GM21737 (cell line): ENCODE results near the gene SH3RF1.

Source experiments
- ATAC-seq: cut with Tn5 transposase; IDR thresholded peaks from one replicate; pipeline ENCODE4 v1.9.1; 2021; ENCODE audit warnings: mild to moderate bottlenecking, moderate library complexity; ENCODE audit not compliant: unreplicated experiment

SH3RF1 gene

DNA sequence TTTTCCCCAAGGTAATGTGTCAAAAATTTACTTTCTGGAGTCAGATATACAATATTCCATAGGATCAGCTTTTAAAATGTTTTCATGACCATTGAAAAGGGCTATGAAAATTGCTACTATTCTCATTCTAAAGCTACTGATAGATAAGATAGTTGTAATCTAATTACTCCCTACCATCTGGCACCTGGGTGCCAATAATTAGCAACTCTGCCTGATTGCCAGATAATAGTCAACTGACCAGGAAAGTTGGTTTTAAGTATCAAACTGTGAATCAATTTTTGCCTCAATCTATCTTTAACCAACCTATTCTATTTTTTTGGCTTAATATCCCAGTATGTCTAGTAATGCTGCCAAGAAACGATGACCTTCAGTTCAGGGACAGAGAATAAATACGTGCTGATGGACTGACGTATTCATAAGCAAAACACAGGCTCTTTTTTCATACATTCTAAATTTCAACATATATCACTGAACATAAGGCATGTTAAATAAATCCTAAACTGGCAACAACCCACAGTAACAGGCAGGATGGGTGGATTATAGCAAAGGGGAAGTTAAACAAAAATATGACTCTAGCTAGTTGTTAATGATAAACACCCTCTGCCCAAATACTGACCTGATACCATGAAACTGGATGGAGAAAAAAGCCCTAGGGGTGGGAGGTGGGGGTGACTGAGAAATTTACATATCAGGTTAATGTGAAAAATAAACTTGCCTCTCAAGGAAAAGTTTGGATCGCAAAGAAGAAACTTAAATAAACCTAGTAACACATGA is 18.2 kb downstream of the SH3RF1 start:
- no peak for ATAC-seq

DNA sequence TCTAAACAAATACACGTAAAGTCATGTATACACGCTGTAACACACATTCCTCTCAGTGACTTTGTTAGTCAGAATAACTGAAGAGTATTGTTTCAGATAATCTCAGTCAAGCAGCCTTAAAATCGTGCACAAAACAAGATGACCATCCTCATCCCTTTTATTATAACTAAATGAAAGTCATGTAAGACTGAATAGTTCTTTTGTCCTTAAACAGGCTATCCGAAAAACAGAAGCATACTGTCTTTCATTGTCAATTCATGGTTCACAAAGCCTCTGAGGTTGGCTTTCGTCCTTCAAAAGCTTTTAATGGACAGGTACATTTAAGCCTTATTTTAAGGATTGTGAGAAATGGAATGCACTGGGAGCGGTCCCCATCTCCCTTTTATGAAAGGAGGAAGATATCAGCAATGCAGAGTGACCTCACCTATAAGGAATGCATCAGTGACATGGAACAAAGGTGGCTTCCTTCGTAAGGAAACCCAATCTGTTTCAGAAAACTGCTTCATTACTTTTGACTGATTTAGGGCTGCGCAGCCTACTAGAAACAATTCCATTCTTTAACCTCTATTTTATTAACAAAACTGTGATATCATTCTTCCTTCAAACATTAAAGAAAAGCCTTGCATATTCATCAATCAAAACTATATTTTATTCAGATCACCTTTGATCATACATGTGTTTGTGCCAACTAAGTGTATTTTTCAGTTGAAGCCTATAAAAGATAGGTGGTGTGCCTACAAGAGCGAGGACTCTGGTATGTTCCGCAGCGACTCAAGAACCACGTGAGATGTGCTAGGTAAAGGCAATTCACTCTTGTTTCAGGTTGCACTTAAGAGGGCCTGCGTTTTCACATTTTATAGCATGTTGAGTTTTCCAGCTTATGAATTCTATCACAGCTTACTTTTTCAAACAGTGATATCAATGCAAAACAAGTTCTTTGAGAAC is 19.2 kb downstream of the SH3RF1 start:
- ATAC-seq = no peak

DNA sequence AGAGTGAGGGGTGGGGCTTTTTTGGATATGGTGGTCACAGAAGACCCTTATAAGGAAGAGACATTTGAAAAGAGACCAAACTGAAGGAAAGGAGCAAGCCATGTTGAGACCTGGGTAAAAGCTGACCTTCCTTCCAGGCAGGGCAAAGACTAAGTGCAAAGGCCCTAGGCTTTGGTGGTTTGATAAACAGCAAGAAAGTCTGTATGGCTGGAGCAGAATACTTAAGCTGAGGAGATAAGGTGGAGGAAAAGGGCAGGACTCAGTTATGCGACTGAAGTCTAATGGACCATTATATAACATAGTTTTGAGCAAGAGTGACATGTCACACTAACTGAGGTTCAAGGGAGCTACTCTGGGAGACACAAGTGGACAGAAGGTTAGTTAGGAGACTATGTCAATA is 20.0 kb downstream of the SH3RF1 start:
- ATAC-seq = no peak

DNA sequence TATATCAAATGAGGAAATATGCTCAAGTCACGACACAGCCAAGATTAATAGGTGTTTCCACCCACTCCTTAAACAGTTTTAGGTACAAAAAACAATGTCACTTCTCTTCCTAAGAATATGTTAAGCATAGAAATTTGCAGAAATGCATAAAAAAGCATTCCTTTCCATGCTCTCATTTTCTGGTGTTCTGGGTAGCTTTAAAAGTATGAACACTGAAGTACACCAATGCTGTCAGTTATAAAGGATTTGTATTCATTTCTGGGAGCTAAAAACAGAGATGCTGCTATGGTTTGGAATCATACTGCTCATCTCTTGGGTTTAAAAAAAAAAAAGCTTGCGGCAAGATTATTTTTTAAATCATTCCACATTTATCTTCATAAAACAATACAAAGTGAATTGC is 20.8 kb downstream of the SH3RF1 start:
- ATAC-seq = no peak

DNA sequence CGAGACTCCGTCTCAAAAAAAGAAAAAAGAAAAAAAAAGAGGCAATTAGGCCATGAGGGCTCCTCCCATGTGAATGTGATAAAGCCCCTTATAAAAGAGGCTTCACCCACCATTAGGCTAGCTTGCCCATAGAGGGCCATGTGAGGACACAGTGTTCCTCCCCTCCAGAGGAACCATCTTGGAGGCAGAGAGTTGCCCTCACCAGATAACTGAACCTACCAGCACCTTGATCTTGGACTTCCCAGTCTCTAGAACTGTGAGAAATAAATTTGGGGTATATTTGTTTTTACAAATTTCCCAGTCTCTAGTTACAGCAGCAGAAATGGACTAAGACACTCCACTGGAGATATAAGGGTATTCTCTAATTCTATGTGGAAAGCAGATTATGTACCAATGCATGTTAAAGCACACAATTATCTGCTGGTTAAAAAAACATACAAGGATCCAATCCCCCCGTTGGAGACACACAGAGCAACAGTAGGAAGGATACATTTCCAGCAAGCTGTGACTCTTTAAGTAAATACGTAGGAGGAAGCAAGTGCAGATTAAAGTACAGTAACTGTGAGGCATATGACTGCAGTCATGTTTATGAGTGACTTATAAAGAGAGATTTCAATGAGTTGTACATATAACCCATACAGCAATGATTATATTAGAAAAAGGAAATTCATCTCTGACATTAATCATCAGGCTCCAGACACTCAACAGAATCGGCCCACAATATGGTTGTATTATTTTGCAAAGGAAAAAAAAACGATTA is 21.4 kb downstream of the SH3RF1 start:
- peak; percentile 60 for ATAC-seq

DNA sequence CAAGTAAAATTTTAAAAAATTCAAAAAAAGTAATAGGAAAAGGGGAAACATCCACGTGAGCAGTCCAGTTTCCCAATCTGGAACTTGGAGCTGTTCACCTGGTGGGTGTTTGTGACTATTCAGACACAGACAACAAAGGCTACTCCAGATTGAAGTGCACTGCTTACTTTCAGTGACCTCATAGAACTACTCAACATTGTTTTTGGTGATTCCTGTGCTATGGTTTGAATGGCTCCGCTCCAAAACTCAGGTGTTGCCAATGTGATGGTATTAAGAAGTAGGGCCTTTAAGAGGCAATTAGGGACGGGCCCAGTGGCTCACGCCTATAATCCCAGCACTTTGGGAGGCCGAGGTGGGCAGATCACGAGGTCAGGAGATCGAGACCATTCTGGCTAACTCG is 22.1 kb downstream of the SH3RF1 start:
- no peak for ATAC-seq

DNA sequence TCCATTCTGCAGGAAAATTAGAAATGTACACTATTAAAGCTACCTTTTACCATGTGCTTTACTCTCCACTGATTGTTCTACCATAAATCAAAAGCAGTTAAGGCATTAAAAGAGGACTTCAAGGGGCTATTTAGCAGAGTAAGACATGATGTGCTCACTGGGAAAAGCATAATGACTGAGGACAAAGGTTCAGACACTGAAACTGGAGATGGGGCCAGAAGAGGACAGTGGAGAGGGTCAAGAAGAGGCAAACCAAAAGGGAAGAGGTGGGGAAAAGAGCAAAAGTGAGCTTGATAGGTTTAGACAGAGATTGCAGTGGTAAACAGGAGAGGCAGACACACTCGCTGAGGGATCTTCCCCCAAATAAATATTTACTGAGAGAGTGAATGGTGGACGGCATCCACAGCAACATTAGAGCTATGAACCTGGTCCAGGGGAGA is 23.8 kb downstream of the SH3RF1 start:
- ATAC-seq = no peak

DNA sequence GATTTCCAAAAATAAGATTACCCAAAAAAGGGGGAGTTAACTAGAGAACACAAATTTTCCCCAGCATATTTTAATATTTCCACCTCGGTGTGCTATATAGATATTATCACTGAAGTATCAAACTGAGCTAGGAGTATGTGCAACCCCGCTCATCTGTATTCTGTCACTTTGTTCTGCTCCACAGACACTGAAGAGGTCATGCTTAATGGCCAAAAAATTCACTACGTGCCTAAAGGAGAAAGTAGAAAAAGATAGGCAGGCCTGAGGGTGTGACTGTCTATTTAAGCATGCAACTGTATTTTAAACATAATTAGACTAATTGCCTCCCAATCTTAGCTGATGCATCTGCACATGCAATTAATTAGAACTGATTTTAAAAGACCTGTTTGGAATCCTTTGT is 24.5 kb downstream of the SH3RF1 start:
- ATAC-seq = no peak

DNA sequence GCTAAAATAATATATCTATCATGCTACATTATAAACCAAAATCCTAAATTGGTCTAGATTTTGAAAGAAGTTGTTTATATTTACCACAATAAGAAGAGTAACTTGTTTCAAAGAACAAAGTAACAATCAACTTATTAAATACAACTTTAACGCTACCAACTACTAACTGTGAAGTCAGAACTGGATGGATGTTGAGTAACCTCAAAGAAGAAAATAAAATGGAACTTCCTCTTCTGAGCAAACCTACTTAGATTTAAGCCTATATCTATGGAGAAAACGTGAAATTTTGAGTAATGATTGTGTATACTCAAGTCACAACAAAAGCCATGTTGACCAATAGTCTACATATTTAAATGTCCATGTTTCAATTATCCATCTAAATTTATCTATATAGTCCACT is 25.7 kb downstream of the SH3RF1 start:
- ATAC-seq = no peak

DNA sequence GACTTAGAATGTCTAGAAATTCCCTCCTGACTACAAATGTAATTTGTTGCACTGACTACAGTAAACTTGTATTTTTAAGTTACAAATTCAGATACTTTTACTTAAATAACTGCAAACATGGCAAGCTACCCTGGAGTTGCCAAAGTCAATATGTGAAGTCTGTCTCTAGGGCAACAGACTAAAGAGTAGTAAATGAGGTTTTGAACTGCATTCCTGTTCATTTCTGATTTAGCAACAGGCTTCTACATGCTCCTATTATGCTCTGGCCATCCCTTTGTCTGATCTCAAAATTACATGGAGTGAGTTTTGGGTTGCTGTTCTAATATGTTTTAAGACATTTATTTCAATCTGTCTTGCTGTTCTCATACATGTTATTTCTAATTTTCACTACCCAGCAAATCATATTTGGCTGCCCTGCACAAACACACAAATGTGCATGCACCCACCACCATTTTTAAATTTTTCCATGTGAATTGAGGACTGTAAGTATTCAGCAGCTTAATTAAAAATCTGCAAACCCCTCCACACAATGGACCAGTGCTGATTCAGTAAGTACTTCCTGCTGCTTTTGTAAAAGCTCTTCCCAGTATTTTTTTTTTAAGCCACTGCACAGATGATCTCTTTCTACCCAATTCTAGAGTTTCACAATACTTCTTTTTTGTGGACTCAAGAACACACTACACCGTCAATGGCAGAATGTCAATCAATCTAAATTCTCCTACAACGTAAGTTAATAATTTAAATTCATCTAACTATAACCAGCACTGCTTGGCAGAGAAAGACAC is 26.7 kb downstream of the SH3RF1 start:
- ATAC-seq = no peak

DNA sequence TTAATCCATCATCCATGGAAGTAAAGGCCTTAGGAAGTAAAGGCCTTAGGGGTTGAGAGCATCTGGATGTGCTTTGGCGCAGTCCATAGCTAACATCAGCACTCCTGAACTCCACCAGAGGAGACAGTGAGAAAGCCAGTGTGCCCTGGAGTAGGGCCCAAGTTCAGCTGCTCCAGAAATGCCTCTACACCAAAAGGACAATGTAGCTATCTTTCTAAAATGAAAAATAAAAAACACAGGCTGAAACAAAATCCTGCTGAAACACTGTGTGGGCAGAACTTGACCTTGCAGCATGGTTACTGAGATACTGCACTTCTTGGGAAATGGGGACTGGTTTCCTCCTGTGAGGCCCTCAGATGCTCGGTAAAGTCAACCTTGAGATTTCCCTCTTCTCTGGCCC is 29.3 kb downstream of the SH3RF1 start:
- ATAC-seq = no peak

DNA sequence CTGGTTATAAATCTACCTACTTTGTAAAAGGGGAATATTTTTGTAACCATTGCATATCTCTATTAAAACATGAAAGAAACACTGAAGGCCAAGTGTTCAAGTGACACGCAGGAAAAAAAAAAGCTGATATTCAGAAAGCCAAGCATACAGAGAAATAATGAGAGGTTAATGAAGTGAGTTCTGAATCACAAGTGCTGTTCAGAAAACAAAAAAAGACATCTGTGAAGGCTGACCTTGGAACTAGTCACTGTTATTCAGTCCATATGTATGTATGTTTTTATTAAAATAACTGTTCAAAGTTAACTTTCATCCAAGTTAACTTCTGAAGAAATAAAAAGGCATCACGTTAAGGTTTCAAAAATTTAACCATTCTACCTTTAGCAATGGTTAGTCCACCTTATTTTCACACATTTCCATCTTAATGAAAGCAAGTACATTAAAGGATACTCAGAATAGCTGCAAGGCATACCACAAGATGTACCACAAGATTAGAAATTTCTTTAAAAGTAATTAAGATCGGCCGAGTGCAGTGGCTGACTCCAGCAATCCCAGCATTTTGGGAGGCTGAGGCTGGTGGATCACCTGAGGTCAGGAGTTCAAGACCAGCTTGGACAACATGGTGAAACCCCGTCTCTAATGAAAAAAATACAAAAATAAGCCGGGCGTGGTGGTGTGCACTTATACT is 31.4 kb downstream of the SH3RF1 start:
- ATAC-seq = no peak

DNA sequence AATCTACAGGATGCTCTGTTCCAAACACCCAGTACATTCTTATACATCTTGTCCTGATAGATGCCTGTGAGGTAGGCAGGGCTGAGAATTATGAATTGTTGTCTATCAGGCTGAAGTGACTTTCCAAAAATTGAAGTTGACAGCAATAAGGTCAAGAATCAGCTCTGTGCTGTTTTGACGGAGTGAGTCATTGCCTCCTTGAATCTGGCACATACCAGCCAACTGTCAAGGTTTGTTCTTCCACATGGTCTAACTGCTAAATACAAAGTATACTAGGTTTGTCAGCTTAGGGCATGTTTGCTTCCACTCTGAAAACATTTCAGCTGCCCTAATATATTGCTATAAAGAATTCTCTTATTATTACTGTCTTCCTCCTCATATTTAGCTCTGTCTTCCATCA is 32.3 kb downstream of the SH3RF1 start:
- no peak for ATAC-seq

DNA sequence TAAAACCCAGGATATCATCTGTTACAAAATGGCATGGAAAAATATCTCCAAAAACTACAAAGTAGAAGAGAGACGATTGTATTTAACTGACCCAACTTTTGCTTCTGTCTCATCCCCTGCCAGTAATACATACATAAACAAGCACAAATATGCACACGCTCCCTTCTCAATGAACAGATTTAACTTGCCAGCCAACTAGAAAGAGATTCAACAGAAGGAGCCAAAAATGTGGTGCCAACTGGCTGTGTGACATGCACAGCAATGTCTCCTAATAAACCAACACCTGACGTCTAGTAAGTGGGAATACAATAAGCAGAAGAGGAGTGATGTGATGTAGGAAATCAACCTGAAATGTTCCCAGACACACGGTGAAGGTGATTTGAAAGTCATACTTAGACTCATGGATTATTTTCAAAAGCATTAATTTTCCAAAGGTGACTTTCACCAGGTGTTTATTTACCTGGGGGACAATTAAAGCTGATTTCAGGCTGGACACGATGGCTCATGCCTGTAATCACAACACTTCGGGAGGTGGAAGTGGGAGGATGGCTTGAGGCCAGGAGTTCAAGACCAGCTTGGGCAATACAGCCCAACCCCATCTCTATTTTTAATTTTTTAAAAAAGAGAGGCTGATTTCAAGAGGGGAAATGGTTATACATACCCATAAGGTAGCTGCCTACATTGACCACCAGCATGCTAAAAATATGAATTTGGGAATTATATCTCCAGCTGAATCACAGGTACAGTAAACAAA is 33.7 kb downstream of the SH3RF1 start:
- no peak for ATAC-seq

DNA sequence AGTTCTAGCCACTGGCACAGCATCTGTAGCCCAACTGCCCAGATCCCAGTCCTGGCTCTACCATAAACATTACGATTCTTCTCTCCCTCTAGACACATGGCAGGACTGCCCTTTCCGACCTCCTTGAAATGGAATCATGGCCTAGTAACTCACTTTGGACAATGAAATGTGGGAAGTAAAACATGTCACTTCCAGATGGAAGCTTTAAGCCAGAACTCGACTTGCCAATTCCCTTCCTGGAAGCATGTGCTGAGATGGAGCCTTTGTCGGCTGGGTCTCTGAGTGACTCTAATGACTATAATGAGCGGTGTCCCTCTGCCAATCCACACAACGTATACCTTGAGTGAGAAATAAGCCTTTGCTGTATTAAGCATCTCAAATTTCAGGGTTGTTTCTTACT is 34.7 kb downstream of the SH3RF1 start:
- ATAC-seq = no peak

DNA sequence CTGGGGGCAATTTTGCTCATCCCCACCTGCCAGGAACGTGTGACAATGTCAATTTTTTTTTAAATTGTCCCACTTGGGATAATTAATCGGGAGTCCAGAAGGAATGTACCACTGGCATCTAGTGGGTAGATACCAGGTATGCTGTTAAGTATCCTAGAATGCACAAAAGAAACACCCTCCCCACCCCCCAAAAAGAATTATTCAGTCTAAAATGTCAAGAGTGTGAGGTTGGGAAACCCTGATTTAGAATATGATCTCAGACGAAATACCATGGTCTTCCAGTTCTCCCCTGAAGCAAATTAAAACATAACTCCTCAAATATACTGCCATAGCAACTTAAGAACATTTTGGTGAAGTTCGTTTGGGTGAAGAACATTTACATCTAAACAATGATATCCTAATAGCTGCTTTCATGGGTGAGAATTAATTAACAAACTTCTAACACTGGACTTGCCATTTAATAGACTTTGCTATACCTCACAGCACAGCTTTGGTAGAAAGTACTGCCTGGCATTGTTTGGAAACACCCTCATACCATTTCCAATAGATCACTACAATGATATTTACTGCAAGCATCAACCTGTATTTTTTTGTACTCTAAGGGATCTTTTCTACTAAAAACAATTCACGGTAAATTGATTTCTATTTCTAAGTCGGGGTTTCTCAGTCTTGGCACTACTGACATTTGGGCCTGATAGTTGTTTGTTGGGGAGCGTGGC is 36.5 kb downstream of the SH3RF1 start:
- no peak for ATAC-seq

DNA sequence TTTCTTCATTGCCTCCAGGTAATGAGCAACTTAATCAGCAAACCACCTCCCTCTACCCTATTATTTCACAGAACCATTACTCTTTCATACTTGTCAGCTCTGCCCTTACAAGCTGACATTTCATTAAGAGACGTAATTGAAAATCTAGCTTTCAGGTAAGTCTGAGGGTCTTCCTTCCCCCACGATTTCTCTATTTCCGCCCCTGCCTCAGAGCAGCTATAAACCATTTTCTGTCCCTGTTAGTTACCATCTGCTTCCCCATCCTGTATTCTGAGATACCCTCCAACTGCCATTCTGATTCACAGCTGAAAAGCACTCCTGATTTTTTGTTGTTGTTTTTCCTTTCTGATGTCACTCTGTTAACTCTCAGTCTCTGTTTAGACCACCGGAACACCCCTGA is 37.1 kb downstream of the SH3RF1 start:
- ATAC-seq = no peak

DNA sequence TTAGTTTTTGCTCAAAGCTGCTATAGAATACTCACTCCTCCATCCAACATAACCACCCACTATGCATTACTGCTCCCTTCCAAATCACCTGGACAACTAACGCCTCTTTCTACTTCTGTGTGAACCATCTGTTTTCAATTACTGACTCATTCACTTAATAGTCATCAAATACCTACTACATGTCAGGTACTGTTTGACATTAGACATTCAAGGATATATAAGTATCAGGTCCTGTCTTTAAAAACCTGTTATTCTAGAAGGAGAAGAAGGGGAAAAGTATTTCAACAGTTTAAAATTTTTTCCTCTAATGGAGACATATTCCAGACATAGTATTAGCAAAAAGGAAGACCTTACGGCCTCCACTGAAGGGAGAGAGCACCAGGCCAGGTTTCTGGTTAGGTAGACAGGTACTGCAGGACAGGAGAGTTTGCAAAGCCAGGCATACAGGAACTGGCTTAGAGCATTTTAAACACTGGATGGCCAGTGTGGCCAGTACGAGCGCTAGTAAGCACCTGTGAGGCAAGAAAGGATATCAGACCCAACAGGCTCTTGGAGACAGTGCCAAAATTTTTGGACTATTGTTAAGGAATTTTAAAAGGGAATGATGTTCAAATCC is 39.0 kb downstream of the SH3RF1 start:
- no peak for ATAC-seq
